Vagina (tissue), 2 donors: Measurements from ENCODE around the gene P2RY4. TPM values are rescaled to one million over a fixed set of nuclear protein-coding genes. Genes with fewer than 3 reads are reported as not detected.

ENCODE experiments used
- DNase-seq, 2 donors: peaks; one replicate each; pipeline ENCODE4 v3.0.0-alpha.2; 2017; ENCODE audit errors: extremely low spot score in 2 of 2
- H3K27ac ChIP-seq: fragments of 200-600 bp; sonication (generic); one replicate; pipeline ENCODE4 v1.5.1; 2019
- H3K27me3 ChIP-seq: fragments of 200-600 bp; sonication (generic); one replicate; pipeline ENCODE4 v1.5.1; 2019
- H3K36me3 ChIP-seq, 2 donors: fragments of 200-600 bp; sonication (generic); one replicate each; pipeline ENCODE4 v1.5.1; 2017 to 2019
- H3K4me1 ChIP-seq: fragments of 200-600 bp; sonication (generic); one replicate; pipeline ENCODE4 v1.5.1; 2019
- H3K4me3 ChIP-seq, 2 donors: fragments of 200-600 bp; sonication (generic); 1 replicate in 1 of 2; 2 replicates in 1 of 2; pipeline ENCODE4 v1.5.1; 2016 to 2019
- H3K9me3 ChIP-seq: fragments of 200-600 bp; sonication (generic); one replicate; pipeline ENCODE4 v1.5.1; 2019
- CTCF ChIP-seq, 3 experiments: fragments of 450-650 bp in 2 of 3; fragments of 200-600 bp in 1 of 3; sonication (generic) in 1 of 3; IDR thresholded peaks; one replicate each; pipeline ENCODE4 v1.5.1; 2017 to 2019; ENCODE audit warnings: antibody characterized with exemption in 3 of 3, mild to moderate bottlenecking in 2 of 3, moderate library complexity in 2 of 3
- POLR2A ChIP-seq, 2 donors: fragments of 450-650 bp; IDR thresholded peaks; one replicate each; pipeline ENCODE4 v1.6.1; 2017; ENCODE audit warnings: antibody characterized with exemption in 2 of 2, mild to moderate bottlenecking in 2 of 2, moderate library complexity in 2 of 2
- POLR2AphosphoS5 ChIP-seq, 2 donors: sonication (generic); formaldehyde crosslinking; IDR thresholded peaks; one replicate each; pipeline ENCODE4 v1.9.0; 2017; ENCODE audit warnings: antibody characterized with exemption in 2 of 2, mild to moderate bottlenecking in 2 of 2, low read depth in 1 of 2; ENCODE audit not compliant: insufficient read depth in 1 of 2
- intact Hi-C: fragments of 100-400 bp; cut with DNase I; formaldehyde crosslinking; loops from one replicate; pipeline ENCODE4 v1.15.1; 2023
- total RNA-seq: library from RNA; depleted of rRNA; stranded (reverse); fragments of >200 nt; gene quantifications from one replicate; pipeline ENCODE4 v1.2.3, GENCODE V29; 2016

The P2RY4 gene
- total RNA-seq, 1 donor from 2014 or later, result not detected

- DNase-seq, result no peak
- Histone ChIP-seq H3K9me3 (no peaks in the 10 kb centered on the region), H3K27ac (no peak overlapping the region), H3K27me3 (no peaks in the 10 kb centered on the region), H3K36me3 (no peaks in the 10 kb centered on the region), H3K4me1 (no peaks in the 10 kb centered on the region), H3K4me3 (no peak overlapping the region)
- no peak for TF ChIP-seq POLR2AphosphoS5 (IDR thresholded peaks at IDR 0.05; ENCODE audit: insufficient read depth in 1 of 2, low read depth in 1 of 2)
- TF ChIP-seq POLR2A (IDR thresholded peaks at IDR 0.05), result no peak
- TF ChIP-seq CTCF (IDR thresholded peaks at IDR 0.05), result no peak
- intact Hi-C loops, result no loop called here
Measured at GRCh38 chrX:70254909-70255308, 5.1 kb downstream of the P2RY4 start.

- no peak overlapping the region for H3K27ac ChIP-seq
- no peaks in the 10 kb centered on the region for H3K36me3 ChIP-seq
- intact Hi-C loops, result no loop called here
- TF ChIP-seq POLR2A (IDR thresholded peaks at IDR 0.05) (no peak), POLR2AphosphoS5 (IDR thresholded peaks at IDR 0.05; ENCODE audit: insufficient read depth in 1 of 2, low read depth in 1 of 2) (no peak), CTCF (IDR thresholded peaks at IDR 0.05) (no peak)
- no peaks in the 10 kb centered on the region for H3K27me3 ChIP-seq
- DNase-seq, result no peak
- no peak overlapping the region for H3K4me3 ChIP-seq
- no peaks in the 10 kb centered on the region for H3K4me1 ChIP-seq
- H3K9me3 ChIP-seq, result no peaks in the 10 kb centered on the region
Measured at GRCh38 chrX:70254063-70254400, 6.0 kb downstream of the P2RY4 start.

GRCh38 chrX:70253377-70254062 lies 6.5 kb downstream of the P2RY4 start:
- no peak for DNase-seq
- no peaks in the 10 kb centered on the region for H3K27me3 ChIP-seq
- TF ChIP-seq POLR2A (IDR thresholded peaks at IDR 0.05), result no peak
- no peak for TF ChIP-seq CTCF (IDR thresholded peaks at IDR 0.05)
- TF ChIP-seq POLR2AphosphoS5 (IDR thresholded peaks at IDR 0.05; ENCODE audit: insufficient read depth in 1 of 2, low read depth in 1 of 2), result no peak
- H3K27ac ChIP-seq, result no peak overlapping the region
- intact Hi-C loops, result no loop called here
- no peaks in the 10 kb centered on the region for H3K9me3 ChIP-seq
- H3K4me1 ChIP-seq, result no peaks in the 10 kb centered on the region
- no peaks in the 10 kb centered on the region for H3K36me3 ChIP-seq
- H3K4me3 ChIP-seq, result no peak overlapping the region

GRCh38 chrX:70252491-70252890 lies 7.5 kb downstream of the P2RY4 start:
- no peaks in the 10 kb centered on the region for H3K4me1 ChIP-seq
- intact Hi-C loops, result no loop called here
- DNase-seq, result no peak
- H3K27ac ChIP-seq, result no peak overlapping the region
- H3K9me3 ChIP-seq, result no peaks in the 10 kb centered on the region
- H3K4me3 ChIP-seq, result no peak overlapping the region
- no peaks in the 10 kb centered on the region for H3K27me3 ChIP-seq
- TF ChIP-seq POLR2AphosphoS5 (IDR thresholded peaks at IDR 0.05; ENCODE audit: insufficient read depth in 1 of 2, low read depth in 1 of 2) (no peak), POLR2A (IDR thresholded peaks at IDR 0.05) (no peak), CTCF (IDR thresholded peaks at IDR 0.05) (no peak)
- no peaks in the 10 kb centered on the region for H3K36me3 ChIP-seq

GRCh38 chrX:70247252-70247651 lies 12.8 kb downstream of the P2RY4 start:
- Histone ChIP-seq H3K27me3 (no peaks in the 10 kb centered on the region), H3K27ac (no peak overlapping the region), H3K36me3 (no peaks in the 10 kb centered on the region), H3K4me3 (no peak overlapping the region), H3K9me3 (no peaks in the 10 kb centered on the region), H3K4me1 (no peaks in the 10 kb centered on the region)
- intact Hi-C loops, result no loop called here
- no peak for DNase-seq
- TF ChIP-seq POLR2AphosphoS5 (IDR thresholded peaks at IDR 0.05; ENCODE audit: insufficient read depth in 1 of 2, low read depth in 1 of 2) (no peak), POLR2A (IDR thresholded peaks at IDR 0.05) (no peak), CTCF (IDR thresholded peaks at IDR 0.05) (no peak)
